Stimulated activated CD4-positive, alpha-beta T cell treated with anti-CD3 and anti-CD28 coated beads, TNF-alpha, amount 100 ng/mL, for 4 hours (primary cell): ENCODE data around the gene VTI1A.

Experiments
- DNase-seq, 3 experiments: peaks; one replicate each; pipeline ENCODE4 v3.0.0-alpha.2; 2020; ENCODE audit warnings: low read depth in 3 of 3

The VTI1A gene

DNA sequence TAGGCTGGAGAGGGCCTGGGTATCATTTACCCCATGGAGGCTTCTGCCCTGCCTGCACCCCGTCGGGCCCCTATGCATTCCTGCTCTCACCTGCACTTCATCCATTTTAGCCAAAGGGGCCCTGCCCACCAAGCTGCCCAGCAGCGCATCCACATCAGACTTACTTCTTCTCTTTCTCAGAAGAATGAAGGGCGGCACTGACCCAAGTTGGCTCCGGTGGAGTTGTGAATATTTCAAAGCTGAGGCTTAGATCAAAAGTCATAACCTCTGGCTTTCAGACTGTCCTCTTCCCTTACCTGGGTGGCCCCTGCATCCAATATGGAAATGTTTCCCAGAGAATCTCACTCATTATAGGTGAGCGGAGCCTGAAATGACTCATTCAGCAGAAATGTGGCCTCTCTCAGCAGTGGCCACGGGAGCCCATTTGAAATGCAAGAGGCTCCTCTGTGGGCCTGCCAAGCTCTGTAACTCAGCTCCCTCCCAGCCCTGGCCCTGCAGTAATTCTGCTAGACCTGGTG is 385.4 kb downstream of the VTI1A start:
- no peak for DNase-seq

DNA sequence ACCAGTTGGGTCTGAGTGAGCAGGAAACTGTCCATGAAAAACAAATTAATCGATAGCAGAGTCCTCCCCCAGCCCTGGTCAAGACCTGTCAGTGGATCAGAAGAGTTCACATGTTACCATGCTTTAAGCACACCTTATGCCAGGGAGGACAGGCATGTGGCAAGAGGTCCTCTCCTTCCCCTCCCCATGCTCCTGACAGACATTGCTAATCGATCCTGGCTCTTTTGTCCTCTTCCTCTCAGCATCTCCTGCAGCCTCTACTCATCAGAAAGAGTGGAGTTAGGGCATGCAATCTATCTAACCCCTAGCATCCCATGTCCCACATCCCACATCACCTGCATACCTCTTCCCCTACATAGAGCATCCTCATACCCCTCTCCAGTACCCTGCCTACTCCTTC is 385.9 kb downstream of the VTI1A start:
- no peak for DNase-seq

GRCh38 chr10:112834751-112835181 is 387.8 kb downstream of the VTI1A start:
- no peak for DNase-seq

- DNase-seq: no peak
These were observed 388.3 kb downstream of the VTI1A start for GRCh38 chr10:112835217-112835715.

DNA sequence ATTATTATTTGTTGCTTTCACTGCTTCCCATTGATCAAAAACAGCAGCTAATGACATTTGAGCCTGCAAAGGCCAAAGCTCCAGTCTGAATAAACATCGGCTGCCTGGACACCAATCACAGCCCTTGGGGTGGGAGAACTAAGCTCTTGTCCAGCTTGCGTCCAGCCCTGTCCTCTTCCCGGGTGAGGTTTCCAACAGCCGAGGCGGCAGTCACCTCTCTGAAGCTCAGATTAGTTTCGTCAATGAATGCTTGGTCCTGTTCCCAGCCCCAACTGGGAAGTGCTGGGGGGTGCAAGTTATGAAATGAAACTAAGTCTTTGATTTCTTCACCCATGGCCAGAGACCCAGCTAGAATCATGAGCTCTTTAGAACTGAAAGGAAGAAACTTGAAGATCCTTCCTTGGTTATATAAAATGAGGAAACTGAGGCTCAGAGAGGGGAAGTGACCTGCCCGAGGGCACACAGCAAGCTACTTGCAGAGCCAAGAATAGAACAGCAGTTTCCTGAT is 389.0 kb downstream of the VTI1A start:
- DNase-seq: no peak

- DNase-seq: no peak
These were observed 391.9 kb downstream of the VTI1A start for GRCh38 chr10:112838784-112839481.

- no peak for DNase-seq
These were observed 393.1 kb downstream of the VTI1A start for GRCh38 chr10:112839928-112840654.

- DNase-seq: no peak
These were observed 394.5 kb downstream of the VTI1A start for GRCh38 chr10:112841549-112841948.

DNA sequence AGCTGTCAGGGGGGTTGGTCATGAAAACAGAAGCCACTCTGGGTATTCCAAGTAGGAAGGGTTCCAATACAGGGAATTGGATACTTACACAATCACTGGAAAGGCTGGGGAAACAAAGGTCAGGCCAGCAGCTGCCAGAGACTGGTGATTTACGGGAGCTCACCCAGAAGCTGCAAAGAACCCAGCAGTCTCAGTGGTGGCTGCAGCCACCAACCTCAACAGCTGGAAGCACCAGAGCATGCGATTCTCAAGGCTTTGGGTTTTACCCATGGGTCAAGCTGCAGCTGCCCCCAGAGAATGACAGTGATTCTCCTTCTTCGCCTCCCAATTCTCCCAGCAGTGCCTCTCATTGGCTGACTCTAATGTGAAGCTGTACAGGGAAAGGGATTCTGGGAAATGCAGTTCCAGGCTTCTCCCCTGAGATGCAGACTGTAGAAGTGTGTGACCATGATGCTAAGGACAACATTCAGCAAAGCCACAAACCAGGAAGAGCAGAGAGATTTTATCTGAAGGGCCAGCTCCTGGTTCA is 395.9 kb downstream of the VTI1A start:
- no peak for DNase-seq

- no peak for DNase-seq
These were observed 396.6 kb downstream of the VTI1A start for GRCh38 chr10:112843623-112844022.

DNA sequence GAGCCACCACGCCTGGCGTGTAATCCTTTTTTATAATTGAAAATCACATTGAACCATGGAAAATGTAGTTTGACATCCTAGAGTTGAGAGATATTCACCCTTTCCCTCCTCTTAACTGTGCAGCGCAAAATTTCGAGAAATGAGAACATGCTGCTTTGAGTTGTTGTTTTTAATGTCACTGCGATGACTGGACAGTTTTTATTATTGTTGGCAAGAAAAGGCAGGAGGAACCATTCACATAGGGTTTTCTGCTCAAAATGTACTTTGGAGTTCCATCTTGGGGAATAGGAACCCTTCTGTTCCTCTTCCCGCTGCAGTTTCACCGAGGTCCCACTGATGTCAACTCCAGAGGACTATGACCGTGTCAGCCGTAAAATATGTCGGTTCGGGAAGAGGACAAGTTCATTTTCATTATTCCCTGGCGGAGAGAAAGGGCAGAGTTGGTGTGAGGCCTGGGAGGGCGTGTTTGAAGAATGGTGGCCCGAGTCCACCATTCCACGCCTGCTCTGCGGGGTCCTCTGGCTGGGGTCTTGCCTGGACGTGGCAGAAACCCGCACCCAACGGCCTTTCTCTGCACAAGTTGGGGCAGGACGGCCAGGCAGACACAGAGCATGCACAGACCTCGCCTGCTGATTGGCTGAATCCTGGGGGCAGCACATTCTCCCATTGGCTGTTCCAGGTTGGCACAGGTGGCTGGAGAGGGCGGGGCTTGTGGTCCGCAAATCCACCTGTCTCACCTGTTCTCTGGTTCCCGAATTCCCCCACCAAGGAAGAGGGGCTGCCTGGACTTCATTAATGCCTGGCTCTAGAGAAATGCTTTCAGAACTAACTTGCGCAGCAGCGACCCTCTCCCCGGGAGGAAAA is 397.9 kb downstream of the VTI1A start:
- no peak for DNase-seq

- DNase-seq: no peak
These were observed 400.8 kb downstream of the VTI1A start for GRCh38 chr10:112847778-112848177.

DNA sequence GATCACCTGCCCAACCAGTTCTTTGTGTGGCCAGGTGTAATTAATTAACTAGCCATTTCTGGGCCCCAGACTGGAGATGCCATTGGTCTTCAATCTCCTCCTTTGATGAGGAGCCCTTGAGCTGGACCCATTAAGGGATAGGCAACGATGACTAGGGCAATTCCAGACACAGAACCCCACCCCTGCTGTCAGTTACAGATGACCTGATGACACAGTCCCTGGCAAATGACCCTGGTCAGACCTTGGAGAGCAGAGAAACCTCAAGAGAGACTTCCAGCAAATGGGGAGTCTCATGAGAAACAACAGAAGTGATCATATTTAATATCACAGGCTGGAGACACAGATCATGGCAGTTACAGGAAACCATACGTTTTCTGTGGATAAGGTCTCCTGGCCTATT is 401.2 kb downstream of the VTI1A start:
- DNase-seq: no peak

GRCh38 chr10:112848868-112849430 is 401.9 kb downstream of the VTI1A start:
- no peak for DNase-seq

GRCh38 chr10:112849546-112849945 is 402.5 kb downstream of the VTI1A start:
- DNase-seq: no peak

GRCh38 chr10:112851181-112851580 is 404.2 kb downstream of the VTI1A start:
- DNase-seq: no peak

GRCh38 chr10:112851588-112852211 is 404.7 kb downstream of the VTI1A start:
- no peak for DNase-seq

DNA sequence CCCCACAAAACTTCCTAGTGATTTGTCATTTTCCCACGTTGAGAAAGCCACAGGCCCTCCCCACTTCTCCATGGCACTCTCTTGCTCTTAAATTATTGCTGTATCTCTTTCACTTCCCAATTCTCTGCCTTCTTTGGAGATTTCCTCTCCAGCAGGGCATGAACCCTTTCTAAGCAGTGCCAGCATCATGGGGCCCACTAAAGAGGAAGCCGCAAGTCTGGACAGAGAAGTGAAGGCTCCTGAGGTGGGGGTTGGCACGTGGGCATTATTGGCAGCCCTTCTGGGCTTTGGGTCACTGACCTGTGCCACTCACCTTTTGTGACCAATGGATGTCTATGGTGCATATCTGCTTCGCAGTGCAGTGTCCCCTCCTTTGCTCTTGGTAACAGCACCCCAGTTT is 405.3 kb downstream of the VTI1A start:
- no peak for DNase-seq

- no peak for DNase-seq
These were observed 408.1 kb downstream of the VTI1A start for GRCh38 chr10:112855134-112855533.

GRCh38 chr10:112857493-112857892 is 410.5 kb downstream of the VTI1A start:
- no peak for DNase-seq
